IMR-90 (cell line): ENCODE measurements around the gene ANTXR1.

Experiments used
- CEBPB ChIP-seq: IDR thresholded peaks from 2 replicates; pipeline ENCODE4 v1.6.1; 2012; ENCODE audit warnings: low read depth, low read length, improper control_type of control experiment
- MAFK ChIP-seq: IDR thresholded peaks from 2 replicates; pipeline ENCODE4 v1.6.1; 2012; ENCODE audit warnings: low read depth, low read length, improper control_type of control experiment
- MXI1 ChIP-seq: IDR thresholded peaks from 2 replicates; pipeline ENCODE4 v1.6.1; 2012; ENCODE audit warnings: low read depth, mild to moderate bottlenecking, low read length, moderate library complexity, borderline replicate concordance
- NFE2L2 ChIP-seq: fragments of 150-350 bp; IDR thresholded peaks from 2 replicates; pipeline ENCODE4 v1.6.1; 2016; ENCODE audit warnings: low read depth, mild to moderate bottlenecking, low read length
- POLR2A ChIP-seq: IDR thresholded peaks from 2 replicates; pipeline ENCODE4 v1.6.1; 2012; ENCODE audit warnings: mild to moderate bottlenecking, low read depth, low read length
- RAD21 ChIP-seq: IDR thresholded peaks from 2 replicates; pipeline ENCODE4 v1.6.1; 2012; ENCODE audit warnings: low read length, improper control_type of control experiment
- RFX5 ChIP-seq: IDR thresholded peaks from 2 replicates; pipeline ENCODE4 v1.8.0; 2012; ENCODE audit warnings: low read depth, mild to moderate bottlenecking, low read length, moderate library complexity
- TF ChIP-seq, protein P1 (sequence below): conservative IDR thresholded peaks from 2 replicates; pipeline ENCODE4 v1.5.1; 2012; ENCODE audit warnings: mild to moderate bottlenecking, low read depth, low read length, improper control_type of control experiment
- TF ChIP-seq, protein P2 (sequence below): fragments of 150-350 bp; IDR thresholded peaks from 2 replicates; pipeline ENCODE4 v1.6.1; 2016; ENCODE audit warnings: low read depth, mild to moderate bottlenecking, low read length, moderate library complexity, borderline replicate concordance

DNA sequence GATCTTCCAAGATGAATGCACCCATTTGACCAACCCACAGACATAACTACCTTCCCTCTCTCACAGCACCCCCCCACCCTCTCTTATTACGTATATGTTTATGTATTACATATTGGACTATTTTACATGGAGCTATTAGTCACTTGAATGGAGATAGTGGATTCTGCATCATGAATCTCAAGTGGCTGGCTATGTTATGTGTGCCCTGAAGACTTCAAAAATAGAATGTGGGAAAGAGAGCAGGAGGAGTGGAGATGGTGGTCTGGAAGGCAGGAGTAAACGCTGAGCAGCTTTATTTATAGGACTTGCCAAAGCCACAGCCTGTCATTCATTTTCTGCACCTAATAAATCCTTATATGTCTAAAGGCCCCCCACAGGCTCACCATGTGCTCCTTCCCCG lies 4.9 kb downstream of the ANTXR1 start:
- TF ChIP-seq, protein P1, sequence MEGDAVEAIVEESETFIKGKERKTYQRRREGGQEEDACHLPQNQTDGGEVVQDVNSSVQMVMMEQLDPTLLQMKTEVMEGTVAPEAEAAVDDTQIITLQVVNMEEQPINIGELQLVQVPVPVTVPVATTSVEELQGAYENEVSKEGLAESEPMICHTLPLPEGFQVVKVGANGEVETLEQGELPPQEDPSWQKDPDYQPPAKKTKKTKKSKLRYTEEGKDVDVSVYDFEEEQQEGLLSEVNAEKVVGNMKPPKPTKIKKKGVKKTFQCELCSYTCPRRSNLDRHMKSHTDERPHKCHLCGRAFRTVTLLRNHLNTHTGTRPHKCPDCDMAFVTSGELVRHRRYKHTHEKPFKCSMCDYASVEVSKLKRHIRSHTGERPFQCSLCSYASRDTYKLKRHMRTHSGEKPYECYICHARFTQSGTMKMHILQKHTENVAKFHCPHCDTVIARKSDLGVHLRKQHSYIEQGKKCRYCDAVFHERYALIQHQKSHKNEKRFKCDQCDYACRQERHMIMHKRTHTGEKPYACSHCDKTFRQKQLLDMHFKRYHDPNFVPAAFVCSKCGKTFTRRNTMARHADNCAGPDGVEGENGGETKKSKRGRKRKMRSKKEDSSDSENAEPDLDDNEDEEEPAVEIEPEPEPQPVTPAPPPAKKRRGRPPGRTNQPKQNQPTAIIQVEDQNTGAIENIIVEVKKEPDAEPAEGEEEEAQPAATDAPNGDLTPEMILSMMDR = no peak
- no peak for TF ChIP-seq RAD21
- TF ChIP-seq, protein P2, sequence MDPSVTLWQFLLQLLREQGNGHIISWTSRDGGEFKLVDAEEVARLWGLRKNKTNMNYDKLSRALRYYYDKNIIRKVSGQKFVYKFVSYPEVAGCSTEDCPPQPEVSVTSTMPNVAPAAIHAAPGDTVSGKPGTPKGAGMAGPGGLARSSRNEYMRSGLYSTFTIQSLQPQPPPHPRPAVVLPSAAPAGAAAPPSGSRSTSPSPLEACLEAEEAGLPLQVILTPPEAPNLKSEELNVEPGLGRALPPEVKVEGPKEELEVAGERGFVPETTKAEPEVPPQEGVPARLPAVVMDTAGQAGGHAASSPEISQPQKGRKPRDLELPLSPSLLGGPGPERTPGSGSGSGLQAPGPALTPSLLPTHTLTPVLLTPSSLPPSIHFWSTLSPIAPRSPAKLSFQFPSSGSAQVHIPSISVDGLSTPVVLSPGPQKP = no peak
- no peak for TF ChIP-seq POLR2A
- no peak for TF ChIP-seq MXI1
- TF ChIP-seq MAFK = no peak
- no peak for TF ChIP-seq RFX5
- TF ChIP-seq CEBPB = no peak
- TF ChIP-seq NFE2L2 = no peak
